Upper lobe of left lung (tissue), 4 donors: Measurements from ENCODE around the gene FLNC.

Experiments
- CTCF ChIP-seq, 6 experiments: fragments of 450-650 bp in 4 of 6; fragments of 200-600 bp in 2 of 6; sonication (generic) in 2 of 6; IDR thresholded peaks; one replicate each; pipeline ENCODE4 v1.5.1; 2016 to 2019; ENCODE audit warnings: antibody characterized with exemption in 6 of 6
- EP300 ChIP-seq, 4 donors: sonication (generic); formaldehyde crosslinking; IDR thresholded peaks; one replicate each; pipeline ENCODE4 v1.5.1; 2017; ENCODE audit warnings: antibody characterized with exemption in 4 of 4, control low read depth in 2 of 4
- POLR2A ChIP-seq, 4 donors: fragments of 450-650 bp; IDR thresholded peaks; one replicate each; pipeline ENCODE4 v1.5.1; 2016 to 2017; ENCODE audit warnings: antibody characterized with exemption in 4 of 4, mild to moderate bottlenecking in 2 of 4
- POLR2AphosphoS5 ChIP-seq, 2 donors: sonication (generic); formaldehyde crosslinking; IDR thresholded peaks; one replicate each; pipeline ENCODE4 v1.5.1; 2017; ENCODE audit warnings: antibody characterized with exemption in 2 of 2

- no peak for TF ChIP-seq CTCF (IDR thresholded peaks at IDR 0.05)
- no peak for TF ChIP-seq POLR2A (IDR thresholded peaks at IDR 0.05)
- no peak for TF ChIP-seq POLR2AphosphoS5 (IDR thresholded peaks at IDR 0.05)
- no peak for TF ChIP-seq EP300 (IDR thresholded peaks at IDR 0.05)
These were observed 51.9 kb downstream of the FLNC start for GRCh38 chr7:128882134-128882533.
